ENCODE data around the gene POPDC3. TPM values are rescaled to one million over a fixed set of nuclear protein-coding genes. Genes with fewer than 3 reads are reported as not detected.

Gene POPDC3
- total RNA-seq, 1 experiment from 2014 or later: 29.2 TPM

DNA sequence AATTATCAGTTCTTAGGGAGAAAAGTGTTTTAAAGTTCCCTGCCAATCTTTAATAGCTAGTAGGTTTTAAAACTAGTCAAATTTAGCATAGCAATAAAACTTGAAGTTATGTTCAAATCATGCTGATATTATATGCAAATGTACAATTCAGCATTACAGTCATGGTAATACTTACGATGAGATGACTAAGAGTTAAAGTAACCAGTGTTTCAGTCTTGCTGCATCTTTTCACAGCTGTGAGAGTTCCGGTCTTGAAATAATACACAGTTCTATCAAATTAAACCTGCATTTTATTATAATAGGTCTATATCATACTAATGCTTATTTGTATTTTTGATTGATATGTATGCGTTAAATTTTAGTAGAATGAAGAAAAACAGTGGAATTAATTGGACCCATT is 26.1 kb downstream of the POPDC3 start:
- H3K4me1 ChIP-seq (ENCODE audit: control insufficient read depth, insufficient read depth, low read length): no peaks in the 10 kb centered on the region
- in situ Hi-C loops (cut with HindIII; ENCODE audit: low pct_unique_long_range_greater_than_20kb, low sequenced_read_pairs): no loop called here
- H3K27me3 ChIP-seq (ENCODE audit: control insufficient read depth, insufficient read depth, low read length): no peaks in the 10 kb centered on the region
- H3K36me3 ChIP-seq (ENCODE audit: control insufficient read depth, insufficient read depth, low read length): peaks cover 3% of the 10 kb centered on the region; the same call in 1 of the 2 replicates
- no peak overlapping the region for H3K27ac ChIP-seq (ENCODE audit: low read length)
- CTCF ChIA-PET: no interaction called here
- intact Hi-C loops (cut with micrococcal nuclease; ENCODE audit: unreplicated experiment): no loop called here
- DNase-seq (ENCODE audit: low read depth, low spot score) (no peak), ATAC-seq (no peak)
- H3K4me3 ChIP-seq (ENCODE audit: low read depth in 2 of 2, low read length in 2 of 2): no peak overlapping the region
- POLR2A ChIA-PET: no interaction called here
- H3K9me3 ChIP-seq (ENCODE audit: control insufficient read depth, insufficient read depth, low read depth, low read length): no peaks in the 10 kb centered on the region
- TF ChIP-seq POLR2AphosphoS5 (IDR thresholded peaks at IDR 0.05; ENCODE audit: low read depth, low read length) (no peak), TCF7L2 (IDR thresholded peaks at IDR 0.05; ENCODE audit: low read depth, low read length) (no peak), SIN3A (IDR thresholded peaks at IDR 0.05; ENCODE audit: borderline replicate concordance, insufficient read depth, low read depth, low read length) (no peak)
- TF ChIP-seq, protein P1, sequence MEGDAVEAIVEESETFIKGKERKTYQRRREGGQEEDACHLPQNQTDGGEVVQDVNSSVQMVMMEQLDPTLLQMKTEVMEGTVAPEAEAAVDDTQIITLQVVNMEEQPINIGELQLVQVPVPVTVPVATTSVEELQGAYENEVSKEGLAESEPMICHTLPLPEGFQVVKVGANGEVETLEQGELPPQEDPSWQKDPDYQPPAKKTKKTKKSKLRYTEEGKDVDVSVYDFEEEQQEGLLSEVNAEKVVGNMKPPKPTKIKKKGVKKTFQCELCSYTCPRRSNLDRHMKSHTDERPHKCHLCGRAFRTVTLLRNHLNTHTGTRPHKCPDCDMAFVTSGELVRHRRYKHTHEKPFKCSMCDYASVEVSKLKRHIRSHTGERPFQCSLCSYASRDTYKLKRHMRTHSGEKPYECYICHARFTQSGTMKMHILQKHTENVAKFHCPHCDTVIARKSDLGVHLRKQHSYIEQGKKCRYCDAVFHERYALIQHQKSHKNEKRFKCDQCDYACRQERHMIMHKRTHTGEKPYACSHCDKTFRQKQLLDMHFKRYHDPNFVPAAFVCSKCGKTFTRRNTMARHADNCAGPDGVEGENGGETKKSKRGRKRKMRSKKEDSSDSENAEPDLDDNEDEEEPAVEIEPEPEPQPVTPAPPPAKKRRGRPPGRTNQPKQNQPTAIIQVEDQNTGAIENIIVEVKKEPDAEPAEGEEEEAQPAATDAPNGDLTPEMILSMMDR (IDR thresholded peaks at IDR 0.05): no peak
- TF ChIP-seq, protein P2, sequence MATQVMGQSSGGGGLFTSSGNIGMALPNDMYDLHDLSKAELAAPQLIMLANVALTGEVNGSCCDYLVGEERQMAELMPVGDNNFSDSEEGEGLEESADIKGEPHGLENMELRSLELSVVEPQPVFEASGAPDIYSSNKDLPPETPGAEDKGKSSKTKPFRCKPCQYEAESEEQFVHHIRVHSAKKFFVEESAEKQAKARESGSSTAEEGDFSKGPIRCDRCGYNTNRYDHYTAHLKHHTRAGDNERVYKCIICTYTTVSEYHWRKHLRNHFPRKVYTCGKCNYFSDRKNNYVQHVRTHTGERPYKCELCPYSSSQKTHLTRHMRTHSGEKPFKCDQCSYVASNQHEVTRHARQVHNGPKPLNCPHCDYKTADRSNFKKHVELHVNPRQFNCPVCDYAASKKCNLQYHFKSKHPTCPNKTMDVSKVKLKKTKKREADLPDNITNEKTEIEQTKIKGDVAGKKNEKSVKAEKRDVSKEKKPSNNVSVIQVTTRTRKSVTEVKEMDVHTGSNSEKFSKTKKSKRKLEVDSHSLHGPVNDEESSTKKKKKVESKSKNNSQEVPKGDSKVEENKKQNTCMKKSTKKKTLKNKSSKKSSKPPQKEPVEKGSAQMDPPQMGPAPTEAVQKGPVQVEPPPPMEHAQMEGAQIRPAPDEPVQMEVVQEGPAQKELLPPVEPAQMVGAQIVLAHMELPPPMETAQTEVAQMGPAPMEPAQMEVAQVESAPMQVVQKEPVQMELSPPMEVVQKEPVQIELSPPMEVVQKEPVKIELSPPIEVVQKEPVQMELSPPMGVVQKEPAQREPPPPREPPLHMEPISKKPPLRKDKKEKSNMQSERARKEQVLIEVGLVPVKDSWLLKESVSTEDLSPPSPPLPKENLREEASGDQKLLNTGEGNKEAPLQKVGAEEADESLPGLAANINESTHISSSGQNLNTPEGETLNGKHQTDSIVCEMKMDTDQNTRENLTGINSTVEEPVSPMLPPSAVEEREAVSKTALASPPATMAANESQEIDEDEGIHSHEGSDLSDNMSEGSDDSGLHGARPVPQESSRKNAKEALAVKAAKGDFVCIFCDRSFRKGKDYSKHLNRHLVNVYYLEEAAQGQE (IDR thresholded peaks at IDR 0.05; ENCODE audit: insufficient read depth in 1 of 2, low read depth in 2 of 2, low read length in 1 of 2): no peak
- no TSS peak for BruUV-seq (replicated peaks)

DNA sequence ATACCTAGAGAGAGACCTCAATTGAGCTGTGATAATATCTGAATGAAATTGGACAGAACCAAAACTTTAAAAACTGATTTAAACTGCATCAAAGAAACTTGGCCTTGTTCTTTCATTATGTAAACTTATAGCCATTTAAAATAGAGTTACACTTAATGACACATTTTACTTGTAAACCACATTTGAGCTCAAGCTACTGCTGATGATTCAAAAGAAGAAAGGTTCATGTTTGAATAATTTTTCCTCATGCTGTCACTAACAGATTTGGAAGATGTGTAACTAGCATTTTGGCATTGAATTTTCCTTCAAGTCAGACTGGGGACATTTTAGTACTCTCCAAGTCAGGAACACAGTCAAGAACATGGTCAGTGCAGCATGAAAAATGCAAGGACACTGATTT is 26.9 kb downstream of the POPDC3 start:
- intact Hi-C loops (cut with micrococcal nuclease; ENCODE audit: unreplicated experiment): no loop called here
- no peaks in the 10 kb centered on the region for H3K4me1 ChIP-seq (ENCODE audit: control insufficient read depth, insufficient read depth, low read length)
- POLR2A ChIA-PET: no interaction called here
- TF ChIP-seq POLR2AphosphoS5 (IDR thresholded peaks at IDR 0.05; ENCODE audit: low read depth, low read length): no peak
- TF ChIP-seq, protein P1 (IDR thresholded peaks at IDR 0.05): no peak
- no peak for TF ChIP-seq TCF7L2 (IDR thresholded peaks at IDR 0.05; ENCODE audit: low read depth, low read length)
- TF ChIP-seq, protein P2 (IDR thresholded peaks at IDR 0.05; ENCODE audit: insufficient read depth in 1 of 2, low read depth in 2 of 2, low read length in 1 of 2): no peak
- no peak for TF ChIP-seq SIN3A (IDR thresholded peaks at IDR 0.05; ENCODE audit: borderline replicate concordance, insufficient read depth, low read depth, low read length)
- H3K4me3 ChIP-seq (ENCODE audit: low read depth in 2 of 2, low read length in 2 of 2): no peak overlapping the region
- H3K27ac ChIP-seq (ENCODE audit: low read length): no peak overlapping the region
- CTCF ChIA-PET: no interaction called here
- no TSS peak for BruUV-seq (replicated peaks)
- no peaks in the 10 kb centered on the region for H3K36me3 ChIP-seq (ENCODE audit: control insufficient read depth, insufficient read depth, low read length)
- ATAC-seq (no peak), DNase-seq (ENCODE audit: low read depth, low spot score) (no peak)
- H3K27me3 ChIP-seq (ENCODE audit: control insufficient read depth, insufficient read depth, low read length): no peaks in the 10 kb centered on the region
- in situ Hi-C loops (cut with HindIII; ENCODE audit: low pct_unique_long_range_greater_than_20kb, low sequenced_read_pairs): no loop called here
- no peaks in the 10 kb centered on the region for H3K9me3 ChIP-seq (ENCODE audit: control insufficient read depth, insufficient read depth, low read depth, low read length)

All from Panc1 (cell line).